Nephron progenitor cell (in vitro differentiated cells): ENCODE data around the gene ITGA3.

Source experiments
- DNase-seq: peaks from one replicate; pipeline ENCODE4 v3.0.0; 2021
- H3K27ac Mint-ChIP-seq: 2 replicates; pipeline ENCODE4 v1.8.0; 2021; ENCODE audit warnings: mild to moderate bottlenecking, moderate library complexity, mixed read lengths
- H3K27me3 Mint-ChIP-seq: 2 replicates; pipeline ENCODE4 v1.8.0; 2021; ENCODE audit warnings: mild to moderate bottlenecking, low read depth, mixed read lengths; ENCODE audit not compliant: poor library complexity
- H3K36me3 Mint-ChIP-seq: 2 replicates; pipeline ENCODE4 v1.8.0; 2021; ENCODE audit warnings: low read depth, mixed read lengths
- H3K4me1 Mint-ChIP-seq: 2 replicates; pipeline ENCODE4 v1.8.0; 2021; ENCODE audit warnings: mixed read lengths
- H3K4me3 Mint-ChIP-seq: 2 replicates; pipeline ENCODE4 v1.8.0; 2021; ENCODE audit warnings: mild to moderate bottlenecking, moderate library complexity, mixed read lengths
- H3K9me3 Mint-ChIP-seq: 2 replicates; pipeline ENCODE4 v1.8.0; 2021; ENCODE audit warnings: mild to moderate bottlenecking, moderate library complexity, mixed read lengths
- CTCF ChIP-seq: fragments of 200-600 bp; sonication (generic); IDR thresholded peaks from 2 replicates; pipeline ENCODE4 v1.5.0; 2021; ENCODE audit warnings: antibody characterized with exemption

The ITGA3 gene

GRCh38 chr17:50072925-50073324 lies 17.0 kb downstream of the ITGA3 start:
- Mint-ChIP-seq H3K36me3 (peaks cover 12% of the 10 kb centered on the region), H3K9me3 (peaks cover 4% of the 10 kb centered on the region), H3K4me3 (no peak overlapping the region), H3K4me1 (peaks cover 13% of the 10 kb centered on the region), H3K27ac (no peak overlapping the region), H3K27me3 (peaks cover 40% of the 10 kb centered on the region)
- no peak for DNase-seq
- TF ChIP-seq CTCF: no peak

DNA sequence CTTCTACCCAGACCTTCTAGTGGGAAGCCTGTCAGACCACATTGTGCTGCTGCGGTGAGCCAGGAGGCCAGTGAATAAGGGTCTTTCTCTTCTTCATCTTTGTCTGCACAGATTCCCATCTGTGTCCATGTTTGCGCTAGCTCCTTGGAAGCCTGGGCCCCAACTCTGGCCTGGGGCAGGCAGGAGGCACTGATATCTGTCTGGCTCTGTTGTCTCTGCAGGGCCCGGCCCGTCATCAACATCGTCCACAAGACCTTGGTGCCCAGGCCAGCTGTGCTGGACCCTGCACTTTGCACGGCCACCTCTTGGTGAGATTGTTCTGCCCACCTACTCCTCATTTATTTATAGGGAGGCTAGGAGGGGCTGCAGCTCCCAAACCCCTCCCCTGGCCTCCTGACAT lies 18.3 kb downstream of the ITGA3 start:
- H3K36me3 Mint-ChIP-seq: peaks cover 12% of the 10 kb centered on the region

GRCh38 chr17:50075446-50076032 lies 19.6 kb downstream of the ITGA3 start:
- Mint-ChIP-seq H3K27me3 (peaks cover 38% of the 10 kb centered on the region), H3K4me3 (no peak overlapping the region), H3K9me3 (peaks cover 4% of the 10 kb centered on the region), H3K27ac (no peak overlapping the region), H3K36me3 (peaks cover 9% of the 10 kb centered on the region), H3K4me1 (peaks cover 18% of the 10 kb centered on the region)
- no peak for DNase-seq
- no peak for TF ChIP-seq CTCF

More for the DNA sequence above, 18.3 kb downstream of the ITGA3 start:
- DNase-seq: no peak
- Mint-ChIP-seq H3K9me3 (peaks cover 4% of the 10 kb centered on the region), H3K27me3 (peaks cover 38% of the 10 kb centered on the region), H3K4me3 (no peak overlapping the region), H3K27ac (no peak overlapping the region), H3K4me1 (peaks cover 18% of the 10 kb centered on the region)
- no peak for TF ChIP-seq CTCF

DNA sequence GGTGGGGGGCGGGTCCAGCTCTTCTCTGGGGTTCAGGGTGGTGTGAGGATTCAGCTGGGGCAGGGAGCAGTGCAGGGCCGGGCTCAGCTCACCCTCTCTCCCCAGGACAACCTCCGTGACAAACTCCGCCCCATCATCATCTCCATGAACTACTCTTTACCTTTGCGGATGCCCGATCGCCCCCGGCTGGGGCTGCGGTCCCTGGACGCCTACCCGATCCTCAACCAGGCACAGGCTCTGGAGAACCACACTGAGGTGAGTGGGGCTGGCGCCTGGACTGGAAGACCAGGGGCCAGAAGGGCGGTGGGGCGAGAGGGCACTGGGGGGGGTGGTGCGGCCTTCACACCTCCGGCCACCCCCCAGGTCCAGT lies 20.3 kb downstream of the ITGA3 start:
- no peak overlapping the region for H3K27ac Mint-ChIP-seq
- peaks cover 18% of the 10 kb centered on the region for H3K4me1 Mint-ChIP-seq
- DNase-seq: no peak
- no peak for TF ChIP-seq CTCF
- peaks cover 8% of the 10 kb centered on the region for H3K36me3 Mint-ChIP-seq
- H3K9me3 Mint-ChIP-seq: peaks cover under 1% of the 10 kb centered on the region
- H3K4me3 Mint-ChIP-seq: no peak overlapping the region
- peaks cover 39% of the 10 kb centered on the region for H3K27me3 Mint-ChIP-seq

DNA sequence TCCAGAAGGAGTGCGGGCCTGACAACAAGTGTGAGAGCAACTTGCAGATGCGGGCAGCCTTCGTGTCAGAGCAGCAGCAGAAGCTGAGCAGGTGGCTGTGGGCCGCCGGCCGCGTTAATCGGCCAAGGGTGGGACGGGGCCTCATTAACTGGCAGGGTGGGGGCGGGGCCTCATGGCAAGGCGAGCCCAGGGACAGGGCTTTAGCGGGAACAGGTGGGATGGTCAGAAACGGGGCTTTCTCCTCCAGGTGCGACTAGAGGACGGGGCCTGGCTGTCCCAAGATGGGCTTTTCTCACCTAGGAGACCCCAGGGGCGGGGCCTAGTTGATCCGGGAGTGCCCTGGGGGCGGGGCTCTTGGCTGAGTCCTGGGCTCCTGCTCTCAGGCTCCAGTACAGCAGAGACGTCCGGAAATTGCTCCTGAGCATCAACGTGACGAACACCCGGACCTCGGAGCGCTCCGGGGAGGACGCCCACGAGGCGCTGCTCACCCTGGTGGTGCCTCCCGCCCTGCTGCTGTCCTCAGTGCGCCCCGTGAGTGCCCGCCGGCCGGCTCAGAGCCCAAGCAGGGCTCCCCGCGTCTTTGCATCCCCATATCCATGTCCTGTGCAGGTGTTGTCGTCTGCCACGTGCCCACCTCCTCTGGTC lies 20.8 kb downstream of the ITGA3 start:
- Mint-ChIP-seq H3K27ac (no peak overlapping the region), H3K4me3 (no peak overlapping the region), H3K4me1 (peaks cover 18% of the 10 kb centered on the region), H3K36me3 (peaks cover 4% of the 10 kb centered on the region), H3K9me3 (no peaks in the 10 kb centered on the region), H3K27me3 (peaks cover 35% of the 10 kb centered on the region)
- no peak for TF ChIP-seq CTCF
- peak; percentile 65 for DNase-seq

- no peak overlapping the region for H3K4me3 Mint-ChIP-seq
- H3K36me3 Mint-ChIP-seq: peaks cover 4% of the 10 kb centered on the region
- no peak for TF ChIP-seq CTCF
- peaks cover 40% of the 10 kb centered on the region for H3K27me3 Mint-ChIP-seq
- no peak overlapping the region for H3K27ac Mint-ChIP-seq
- H3K4me1 Mint-ChIP-seq: peaks cover 18% of the 10 kb centered on the region
- DNase-seq: no peak
- no peaks in the 10 kb centered on the region for H3K9me3 Mint-ChIP-seq
These were observed 22.5 kb downstream of the ITGA3 start for GRCh38 chr17:50078430-50078829.
